ENCODE results near the gene JAKMIP1.
"Not testable (repeated sequence)": the region's sequence is repeated elsewhere in the genome, so short reads cannot be mapped to it uniquely, and the experiment has no call there.

Gene JAKMIP1

DNA sequence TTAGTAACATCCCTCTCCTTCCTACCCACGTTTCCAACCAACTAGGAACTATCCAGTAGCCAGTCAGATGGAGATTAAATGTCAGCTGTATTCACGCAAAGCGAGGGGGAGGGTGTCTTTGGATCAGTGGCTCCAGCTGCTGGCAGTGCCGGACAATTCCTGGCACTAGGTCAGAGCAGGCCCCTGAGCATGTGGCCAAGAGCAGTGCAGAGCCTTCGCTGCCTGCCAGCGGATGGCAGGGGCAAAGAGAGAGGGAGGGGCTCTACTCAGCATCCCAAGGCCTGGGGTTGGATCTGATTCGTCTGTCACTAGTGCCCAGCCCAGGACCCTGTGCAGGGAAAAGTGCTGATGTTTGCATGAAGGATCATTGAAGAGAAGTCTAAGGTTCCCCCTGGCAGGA, 28.7 kb upstream of the JAKMIP1 start:
- no peak for DNase-seq (ENCODE audit: low read depth in 2 of 2)

DNA sequence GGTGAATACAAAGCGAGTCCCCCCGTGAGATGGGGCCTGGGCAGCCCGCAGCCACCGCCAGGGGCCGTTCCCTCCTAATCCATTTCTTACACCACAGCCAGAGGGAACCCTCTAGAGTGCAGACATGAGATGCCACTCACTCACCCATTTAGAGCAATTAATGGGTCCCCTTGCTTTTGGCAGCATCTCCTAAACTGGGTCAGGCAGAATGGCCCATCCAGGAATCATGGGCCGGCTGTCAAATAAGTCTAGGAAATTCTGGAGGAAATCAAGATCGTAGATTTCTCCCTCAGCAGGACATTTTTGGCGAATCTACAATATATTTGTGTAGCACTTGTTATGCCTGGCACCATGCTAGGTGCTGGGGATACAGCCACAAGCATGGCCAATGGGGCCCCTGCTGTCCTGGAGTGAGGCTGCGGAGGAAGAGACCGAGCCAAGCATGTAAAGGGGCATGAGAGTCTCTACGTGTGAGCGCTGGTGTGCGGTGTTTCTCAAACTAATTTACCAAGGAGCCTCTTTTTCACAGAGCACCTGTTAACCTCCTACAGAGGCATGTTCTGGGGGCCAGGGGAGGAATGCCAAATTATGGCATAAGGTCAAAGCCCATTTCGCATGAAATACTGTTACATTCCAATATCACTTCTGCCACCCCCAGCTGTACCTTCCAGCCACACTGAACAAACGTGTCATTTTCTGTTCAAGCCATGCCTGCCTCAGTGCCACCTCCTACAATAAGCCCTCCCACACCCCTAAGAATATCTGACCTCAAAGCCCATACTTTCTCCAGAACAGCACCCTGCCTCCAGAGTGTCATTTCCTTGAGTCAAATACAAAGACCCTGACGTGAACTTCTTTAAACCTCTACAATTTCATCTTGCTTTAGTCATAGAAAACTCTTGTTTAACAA, 28.1 kb upstream of the JAKMIP1 start:
- no peak for DNase-seq (ENCODE audit: low read depth in 2 of 2)

DNA sequence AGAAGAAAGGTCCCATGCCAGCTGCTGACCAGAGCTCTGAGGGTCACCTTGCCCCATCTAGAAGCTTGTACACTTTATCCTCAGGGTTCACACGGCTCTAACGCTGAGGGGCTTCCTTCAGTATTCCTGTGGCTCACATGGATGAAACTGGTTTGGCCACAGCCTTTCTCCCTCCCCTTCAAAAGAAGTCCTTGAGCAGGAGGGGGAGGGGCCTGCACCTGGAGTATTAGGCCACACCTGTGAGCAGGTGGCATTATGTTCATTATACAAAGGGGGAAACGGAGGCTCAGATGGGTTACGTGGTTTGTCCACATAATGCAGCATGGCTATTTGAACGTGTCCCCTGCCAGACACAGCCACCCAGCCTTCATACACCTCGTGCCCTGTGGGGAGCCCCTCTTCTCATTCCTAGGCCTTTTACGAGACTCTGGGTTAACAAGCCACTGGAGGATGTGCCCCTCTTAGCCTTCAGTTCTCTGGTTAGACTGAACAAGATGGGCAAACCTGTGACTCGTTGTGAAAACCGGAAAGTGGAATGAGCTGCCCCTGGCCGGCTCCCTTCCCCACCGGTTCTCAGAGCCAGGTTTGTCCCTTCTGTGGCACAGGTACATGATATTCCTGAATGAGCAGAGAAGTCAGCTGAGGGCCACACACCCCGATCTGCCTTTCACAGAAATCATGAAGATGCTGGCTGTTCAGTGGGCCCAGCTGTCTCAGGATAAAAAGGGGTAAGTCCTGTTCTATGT, 27.2 kb upstream of the JAKMIP1 start:
- no peak for DNase-seq (ENCODE audit: low read depth in 2 of 2)

DNA sequence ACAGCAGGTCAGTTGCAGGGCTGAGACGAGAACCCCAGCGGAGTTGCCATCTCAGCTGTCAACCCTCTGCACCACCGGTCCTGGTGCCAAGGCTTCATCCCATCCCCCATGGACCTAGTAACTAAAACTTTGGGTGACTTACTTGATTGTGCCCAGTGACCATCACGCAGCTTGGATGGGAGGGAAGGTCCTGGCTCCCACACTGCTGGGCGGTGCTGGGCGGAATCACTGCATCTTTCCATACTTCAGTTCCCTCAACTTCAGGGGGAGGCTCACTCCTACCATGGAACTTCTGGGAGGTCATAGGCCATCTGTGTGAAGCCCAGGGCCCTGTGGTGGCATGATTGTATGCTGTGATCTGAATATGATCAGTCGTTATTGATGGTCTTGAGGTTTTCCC, 26.2 kb upstream of the JAKMIP1 start:
- no peak for DNase-seq (ENCODE audit: low read depth in 2 of 2)

DNA sequence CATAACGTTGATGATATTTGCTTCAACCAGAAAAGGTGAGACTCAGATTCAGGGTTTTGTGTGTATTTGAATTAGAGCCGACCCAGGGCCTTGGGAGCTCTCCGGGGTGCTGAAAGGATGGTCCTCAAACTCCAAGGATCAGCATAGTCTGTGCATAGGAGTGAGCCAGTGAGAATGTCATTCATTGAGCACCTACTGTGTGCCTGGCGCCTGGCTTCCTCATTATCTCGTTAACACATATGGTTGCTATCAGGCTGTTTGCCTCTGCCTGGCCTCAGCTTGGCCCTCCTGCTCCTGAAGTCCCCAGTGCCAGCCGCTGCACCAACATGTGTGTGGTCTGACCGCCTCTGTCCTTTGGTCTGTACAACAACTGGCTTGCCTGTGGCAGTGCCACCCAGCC, 25.1 kb upstream of the JAKMIP1 start:
- DNase-seq (ENCODE audit: low read depth in 2 of 2): no peak

DNA sequence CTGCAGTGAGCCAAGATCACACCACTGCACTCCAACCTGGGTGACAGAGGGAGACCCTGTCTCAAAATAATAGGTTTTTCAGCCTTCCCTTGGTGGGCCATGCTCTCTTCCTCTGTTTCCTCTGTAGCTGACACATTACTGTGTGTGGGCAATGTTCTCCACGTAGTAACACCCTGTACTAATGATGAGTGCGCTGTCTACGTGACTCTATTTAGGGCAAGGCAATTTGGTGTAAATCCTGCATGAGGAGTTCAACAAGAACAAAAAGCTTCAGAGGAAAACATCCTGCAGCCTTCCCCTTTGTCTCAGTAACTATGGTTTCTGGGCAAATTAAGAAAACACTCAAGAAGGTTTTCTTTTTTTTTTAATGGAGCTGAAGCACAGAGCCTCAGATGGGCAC, 24.4 kb upstream of the JAKMIP1 start:
- DNase-seq (ENCODE audit: low read depth in 2 of 2): no peak

DNA sequence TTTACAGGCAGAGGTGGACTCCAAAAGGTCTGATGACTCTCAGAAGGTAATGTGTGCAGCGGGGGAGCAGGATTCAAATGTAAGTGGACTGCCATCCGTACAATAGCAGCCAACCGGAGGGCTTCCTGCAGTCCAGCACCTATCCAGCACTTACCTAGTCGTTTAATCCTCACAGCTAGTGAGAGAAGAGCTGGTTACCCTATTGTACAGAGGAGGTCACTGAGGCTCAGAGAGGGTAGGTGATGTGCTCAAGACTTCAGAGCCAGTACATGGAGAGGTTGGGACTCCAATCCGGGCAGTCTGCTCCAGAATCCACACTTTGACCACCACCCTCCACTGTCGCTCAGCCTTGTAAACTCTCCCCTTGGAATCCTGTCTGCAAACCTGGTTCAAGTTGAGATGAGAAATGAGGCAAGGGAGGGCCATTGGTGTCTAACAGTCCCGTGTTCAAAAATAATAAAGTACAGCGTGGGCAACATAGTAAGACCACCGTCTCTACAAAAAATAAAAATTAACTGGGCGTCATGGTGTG, 22.5 kb upstream of the JAKMIP1 start:
- no peak for DNase-seq (ENCODE audit: low read depth in 2 of 2)

DNA sequence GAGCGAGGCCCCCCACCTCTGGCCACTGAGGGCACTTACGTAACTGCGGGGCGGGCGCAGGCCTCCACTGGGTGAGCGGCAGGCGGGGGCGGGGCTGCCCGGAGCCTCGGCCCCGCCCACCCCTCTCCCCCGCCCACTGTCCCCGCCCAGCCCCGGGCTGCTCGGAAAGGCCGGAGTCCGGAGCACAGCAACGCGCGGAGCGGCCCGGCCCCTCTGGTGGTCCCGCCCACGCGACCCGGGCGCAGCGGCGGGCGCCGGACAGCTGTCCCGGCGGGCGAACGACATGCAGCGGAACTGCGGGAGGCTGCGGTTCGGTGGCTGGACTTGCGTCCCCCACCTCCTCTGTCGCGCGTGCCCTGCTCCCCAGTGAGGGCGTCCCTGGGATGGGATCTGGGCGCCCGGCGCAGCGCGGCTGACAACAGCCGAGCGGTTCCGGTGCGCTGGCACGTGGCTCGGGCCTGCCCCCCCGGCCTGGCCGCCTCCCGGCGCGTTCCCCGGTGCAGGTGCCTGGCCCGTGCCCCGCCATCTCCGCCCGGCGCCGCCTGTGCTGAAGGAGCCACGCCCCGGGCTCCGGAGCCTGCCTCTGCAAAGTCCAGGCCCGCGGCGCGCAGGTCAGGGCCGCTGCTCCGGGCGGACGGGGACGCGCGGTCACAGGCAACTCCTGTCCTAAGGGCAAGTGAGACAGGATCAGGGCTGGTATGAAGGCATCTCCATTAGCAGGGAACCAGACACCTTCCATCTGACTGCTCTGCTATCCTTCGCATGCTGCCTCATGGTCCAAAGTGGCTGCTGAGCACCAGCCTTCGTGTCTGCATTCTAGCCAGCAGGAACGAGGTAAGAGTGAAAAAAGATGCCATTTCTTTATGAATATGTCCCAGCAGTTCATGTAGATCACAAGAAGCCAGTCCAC, 21.8 kb upstream of the JAKMIP1 start:
- DNase-seq (ENCODE audit: low read depth in 2 of 2): no peak

DNA sequence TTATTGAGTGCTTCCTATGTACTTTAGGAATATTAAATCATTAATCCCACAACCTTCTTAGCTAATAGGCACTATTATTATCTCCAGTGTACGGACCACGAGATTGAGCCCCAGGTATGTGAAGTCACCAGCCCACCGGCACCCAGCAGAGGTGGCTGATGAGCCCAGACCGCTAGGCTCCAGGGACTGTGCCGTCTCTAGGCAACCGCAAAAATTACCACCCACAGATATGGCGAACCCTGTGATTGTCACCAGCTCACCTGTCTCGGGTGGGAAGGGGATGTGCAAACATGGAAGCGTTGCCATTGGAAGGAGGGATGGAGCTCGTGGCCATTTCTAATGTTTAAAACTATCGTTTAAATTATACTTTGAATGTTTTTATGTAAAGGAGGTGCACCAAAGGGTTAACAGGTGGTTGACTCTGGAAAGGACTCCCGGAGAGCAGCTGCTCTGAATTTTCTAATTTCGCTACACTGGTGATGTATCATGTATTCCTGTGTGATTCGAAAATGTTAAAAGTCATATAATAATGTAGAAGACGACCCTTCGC, 21.0 kb upstream of the JAKMIP1 start:
- no peak for DNase-seq (ENCODE audit: low read depth in 2 of 2)

DNA sequence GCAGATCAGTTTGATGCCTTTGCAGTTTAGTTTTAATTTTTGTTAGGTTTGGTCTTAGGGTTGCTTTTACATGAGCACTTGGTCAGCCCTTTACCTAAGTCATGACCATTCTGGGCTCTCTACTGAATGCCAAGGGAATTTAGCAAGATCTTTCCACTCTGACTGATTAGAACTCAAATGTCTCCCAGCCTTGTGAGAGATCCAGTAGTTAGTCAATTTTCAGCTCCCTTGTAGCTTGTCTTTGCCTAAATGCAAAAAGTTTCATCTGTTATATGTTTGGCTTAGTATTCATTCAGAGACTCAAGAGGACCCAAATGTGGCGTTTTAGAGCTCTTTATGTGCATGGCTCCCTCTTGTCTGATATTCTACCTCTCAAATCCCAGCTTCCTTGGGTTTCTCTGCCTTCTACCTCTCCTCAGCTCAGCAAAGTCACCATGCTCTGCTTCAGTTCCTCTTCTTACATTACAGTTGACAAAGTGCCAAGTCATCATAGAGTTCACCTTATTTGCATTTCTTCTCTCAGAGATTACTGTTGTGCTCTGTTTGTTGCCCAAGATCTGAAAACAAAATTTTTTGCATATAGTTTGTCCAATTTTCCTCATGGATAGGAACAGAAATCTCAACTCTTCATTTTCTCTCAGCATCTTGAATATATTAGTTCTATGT, 17.5 kb upstream of the JAKMIP1 start:
- no peak for DNase-seq (ENCODE audit: low read depth in 2 of 2)

DNA sequence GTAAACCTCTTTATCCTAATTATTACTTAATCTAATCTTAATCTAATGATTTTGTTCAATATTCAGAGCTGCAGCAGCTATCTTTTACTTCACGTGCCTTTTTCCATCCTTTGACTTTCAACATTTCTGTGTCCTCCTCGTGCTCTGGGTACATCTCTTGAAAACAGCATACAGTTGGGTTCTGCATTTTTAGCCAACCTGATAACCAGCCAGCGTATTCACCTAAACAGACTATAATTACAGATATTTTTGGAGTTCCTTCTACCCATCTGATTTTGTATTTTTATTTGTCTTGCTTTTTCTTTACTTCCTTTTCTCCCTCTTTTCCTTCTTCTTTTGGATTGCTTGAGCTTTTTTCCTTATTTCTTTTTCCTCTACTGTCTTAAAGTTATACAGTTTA, 16.2 kb upstream of the JAKMIP1 start:
- no peak for DNase-seq (ENCODE audit: low read depth in 2 of 2)

DNA sequence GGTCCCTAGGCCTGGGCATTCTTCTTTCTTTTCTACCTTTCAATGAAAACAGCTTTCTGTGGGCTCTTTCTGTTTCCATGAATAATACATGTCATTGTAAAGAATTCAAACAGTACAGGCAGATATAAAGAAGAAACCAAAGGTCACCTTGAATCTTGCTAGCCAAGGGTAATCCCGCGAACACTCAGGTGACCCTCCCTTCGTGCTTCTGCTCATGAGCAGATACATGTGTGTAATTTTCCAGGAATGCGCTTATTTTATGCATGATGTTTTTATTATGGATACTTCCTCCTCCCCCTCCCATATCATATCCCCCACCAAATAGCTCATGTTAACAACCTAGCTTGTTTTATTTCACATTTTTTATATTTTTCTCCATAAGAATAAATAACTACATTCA, 9.6 kb upstream of the JAKMIP1 start:
- no peak for DNase-seq (ENCODE audit: low read depth in 2 of 2)

DNA sequence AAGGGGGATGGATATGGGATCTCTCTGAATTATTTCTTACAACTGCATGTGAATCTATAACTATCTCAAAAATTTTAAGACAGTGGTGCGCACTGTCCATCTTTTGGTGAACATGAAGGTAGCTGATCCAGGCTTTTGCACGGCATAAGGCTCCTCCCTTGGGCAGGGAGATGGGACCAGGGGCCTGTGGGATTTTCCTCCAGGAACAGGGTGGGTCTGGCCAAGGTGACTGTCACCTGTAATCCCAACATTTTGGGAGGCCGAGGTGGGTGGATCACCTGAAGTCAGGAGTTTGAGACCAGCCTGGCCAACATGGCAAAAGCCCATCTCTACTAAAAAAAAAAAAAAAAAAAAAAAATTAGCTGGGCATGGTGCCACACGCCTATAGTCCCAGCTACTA, 8.9 kb upstream of the JAKMIP1 start:
- DNase-seq (ENCODE audit: low read depth in 2 of 2): not testable (repeated sequence)

DNA sequence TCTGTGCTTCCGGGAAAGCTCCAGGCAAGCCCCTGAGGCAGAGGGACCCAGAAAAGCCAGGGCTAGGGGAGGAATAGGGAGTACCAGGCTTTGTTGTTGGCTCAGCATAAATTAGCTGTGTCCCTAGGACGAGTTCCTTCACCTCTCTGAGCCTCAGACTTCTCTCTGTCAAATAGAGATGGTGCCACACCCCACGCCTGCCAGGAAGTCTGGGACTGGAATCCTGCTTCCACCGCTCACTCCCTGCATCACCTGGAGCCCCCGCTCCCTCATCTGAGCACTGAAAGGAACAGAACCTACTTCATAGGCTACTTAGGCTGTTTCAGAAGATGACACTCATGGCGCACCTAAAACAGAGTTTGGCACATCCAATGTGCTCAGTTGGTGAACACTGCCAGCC, 8.1 kb upstream of the JAKMIP1 start:
- DNase-seq (ENCODE audit: low read depth in 2 of 2): no peak

DNA sequence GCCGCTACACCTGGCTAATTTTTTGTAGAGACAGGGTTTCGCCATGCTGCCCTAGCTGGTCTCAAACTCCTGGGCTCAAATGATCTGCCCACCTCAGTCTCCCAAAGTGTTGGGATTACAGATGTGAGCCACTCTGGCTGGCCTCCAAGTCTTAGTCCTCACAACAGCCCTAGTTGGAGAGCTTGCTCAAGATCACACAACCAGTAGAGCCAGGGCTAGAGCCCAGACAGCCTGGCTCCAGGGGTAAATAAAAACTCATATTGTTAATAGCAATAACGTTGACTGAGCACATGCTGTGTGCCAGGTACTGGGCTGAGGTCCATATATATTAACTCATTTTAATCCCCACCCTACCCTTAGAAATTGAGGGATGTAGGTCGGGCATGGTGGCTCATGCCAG, 7.3 kb upstream of the JAKMIP1 start:
- DNase-seq (ENCODE audit: low read depth in 2 of 2): no peak

DNA sequence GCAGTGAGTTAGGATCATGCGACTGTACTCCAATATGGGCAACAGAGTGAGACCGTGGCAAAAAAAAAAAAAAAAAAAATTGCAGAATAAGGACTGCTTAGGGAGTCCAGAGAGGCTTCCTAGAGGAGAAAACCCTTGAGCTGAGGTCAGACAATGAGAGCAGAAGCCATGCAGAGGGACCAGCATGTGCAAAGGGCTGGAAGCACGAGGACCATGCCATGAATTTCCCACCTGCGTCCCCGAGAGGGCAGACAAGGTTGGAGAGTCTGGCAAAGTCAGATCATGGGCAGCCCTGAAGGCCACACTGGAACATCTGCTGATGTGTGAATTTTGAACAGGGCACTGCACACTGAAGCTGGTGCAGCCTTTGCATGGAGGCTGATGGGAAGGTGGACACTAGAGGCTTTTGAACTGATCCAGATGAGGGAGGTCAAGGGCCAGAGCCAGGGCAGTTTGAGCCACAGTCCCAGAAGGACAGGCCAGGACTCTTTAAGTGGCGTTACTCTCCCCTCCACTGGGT, 6.5 kb upstream of the JAKMIP1 start:
- DNase-seq (ENCODE audit: low read depth in 2 of 2): no peak

DNA sequence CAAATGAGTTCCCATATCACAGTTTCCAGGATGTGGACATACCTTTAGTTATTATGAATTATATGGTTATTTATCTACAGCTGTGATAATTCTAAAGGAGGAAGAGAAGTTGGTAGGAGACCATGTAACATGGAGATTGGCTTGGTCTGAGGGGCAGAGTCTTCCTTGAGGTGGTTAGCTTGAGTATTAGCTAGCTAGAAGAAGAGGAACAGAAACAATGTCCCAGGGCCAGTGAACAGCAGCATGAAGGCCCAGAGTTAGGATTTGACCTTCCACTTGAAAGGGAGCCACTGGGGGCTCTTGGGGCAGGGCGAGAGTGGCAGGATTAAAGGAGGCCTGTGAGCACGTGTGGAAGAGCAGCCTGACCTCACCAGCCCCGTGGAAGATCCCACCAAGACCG, 5.6 kb upstream of the JAKMIP1 start:
- DNase-seq (ENCODE audit: low read depth in 2 of 2): no peak

DNA sequence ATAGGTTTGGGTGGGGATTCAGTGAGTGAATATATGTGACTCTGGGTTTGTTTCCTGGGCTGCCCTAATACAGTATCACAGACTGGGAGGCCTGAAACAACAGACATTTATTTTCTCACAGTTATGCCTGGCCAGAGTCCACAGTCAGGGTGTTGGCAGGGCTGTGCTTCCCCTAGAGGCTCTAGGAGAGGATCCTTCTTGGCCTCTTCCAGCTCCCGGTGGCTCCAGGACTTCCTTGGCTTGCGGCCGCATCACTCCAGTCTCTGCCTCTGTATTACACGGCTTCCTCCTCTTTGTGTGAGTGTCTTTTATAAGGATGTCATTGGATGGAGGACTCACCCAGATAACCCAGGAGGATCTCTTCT, 5.2 kb upstream of the JAKMIP1 start:
- DNase-seq (ENCODE audit: low read depth in 2 of 2): no peak

DNA sequence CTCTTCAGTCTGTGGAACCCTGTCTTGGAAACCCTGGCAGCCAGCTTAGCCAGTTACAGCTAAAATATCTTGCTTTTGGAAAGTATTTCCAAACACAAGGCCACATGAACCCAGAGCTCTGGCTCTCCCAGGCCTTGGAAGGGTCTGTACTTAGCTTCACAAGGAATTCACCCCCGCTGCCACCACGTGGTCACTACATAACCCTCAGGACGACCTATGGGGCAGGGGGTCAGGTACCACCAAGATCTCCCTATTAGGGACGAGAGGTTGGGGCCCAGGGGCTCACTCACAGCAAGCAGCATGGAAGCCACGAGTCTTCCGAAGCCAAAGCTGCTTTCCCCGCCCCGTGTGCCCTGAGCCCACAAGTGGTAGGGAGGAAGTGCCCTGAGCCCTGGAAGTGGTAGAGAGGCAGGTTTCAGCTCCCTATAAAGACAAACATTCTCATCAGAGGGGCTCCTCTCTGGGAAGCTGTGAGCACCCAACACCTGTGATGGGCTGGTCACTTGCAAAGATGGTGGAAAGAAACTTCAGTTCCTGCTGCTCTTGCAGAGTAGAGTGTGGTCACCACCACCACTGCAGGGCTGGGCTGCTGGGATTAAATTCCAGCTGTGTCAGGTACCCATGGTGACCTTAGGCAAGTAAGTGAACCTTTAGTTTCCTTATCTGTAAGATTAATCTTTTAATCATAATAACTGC, 4.7 kb upstream of the JAKMIP1 start:
- DNase-seq (ENCODE audit: low read depth in 2 of 2): no peak

DNA sequence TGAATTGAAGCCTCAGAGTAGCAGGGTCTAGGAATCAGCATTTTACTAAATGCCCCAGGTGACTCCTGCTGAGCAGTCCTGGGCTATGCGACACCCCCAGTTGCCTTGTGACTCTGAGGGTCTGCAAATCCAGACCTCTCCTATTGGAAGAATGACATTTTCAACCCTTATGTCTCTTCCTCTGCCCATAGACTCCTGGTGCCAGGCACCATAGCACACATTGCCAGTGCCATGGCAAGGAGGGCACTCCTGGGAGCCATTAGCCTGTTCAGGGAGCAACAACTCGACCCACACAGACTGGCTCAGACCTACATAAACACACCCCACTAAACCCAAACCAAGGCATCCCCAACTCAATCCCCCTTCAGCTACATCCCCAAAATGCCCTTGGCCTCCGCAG, 3.7 kb upstream of the JAKMIP1 start:
- DNase-seq (ENCODE audit: low read depth in 2 of 2): no peak

All from stimulated activated CD4-positive, alpha-beta T cell treated with anti-CD3 and anti-CD28 coated beads, Interleukin-15, amount 100 ng/mL, for 48 hours (primary cell).